22Rv1 (cell line): ENCODE data around the gene PRUNE1.

Experiments used
- ZFX ChIP-seq: fragments of 450-650 bp; IDR thresholded peaks from 2 replicates; pipeline ENCODE4 v1.6.1; 2017; ENCODE audit warnings: antibody characterized with exemption, borderline replicate concordance
- TF ChIP-seq, protein P1 (sequence below): fragments of 450-650 bp; IDR thresholded peaks from 2 replicates; pipeline ENCODE4 v1.5.1; 2017; ENCODE audit warnings: mild to moderate bottlenecking

DNA sequence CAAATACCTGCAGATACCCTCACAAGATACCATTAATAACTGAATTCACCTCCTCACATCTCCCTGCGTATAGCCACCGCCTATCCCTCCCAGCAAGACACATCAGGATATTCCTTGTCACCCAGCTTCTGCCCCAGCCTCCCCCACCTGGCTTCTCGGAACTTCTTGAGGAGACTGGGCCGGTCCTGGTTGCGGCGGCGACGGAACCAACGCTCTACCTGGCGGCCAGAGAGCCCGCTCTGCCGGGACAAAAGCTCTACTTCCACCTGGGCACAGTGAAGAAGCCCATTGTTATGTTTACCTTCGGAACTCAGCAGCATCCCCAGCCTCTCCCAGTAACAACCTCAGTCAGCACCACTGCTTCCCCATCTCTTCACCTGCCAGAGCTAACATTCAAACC lies 40.3 kb upstream of the PRUNE1 start:
- TF ChIP-seq, protein P1, sequence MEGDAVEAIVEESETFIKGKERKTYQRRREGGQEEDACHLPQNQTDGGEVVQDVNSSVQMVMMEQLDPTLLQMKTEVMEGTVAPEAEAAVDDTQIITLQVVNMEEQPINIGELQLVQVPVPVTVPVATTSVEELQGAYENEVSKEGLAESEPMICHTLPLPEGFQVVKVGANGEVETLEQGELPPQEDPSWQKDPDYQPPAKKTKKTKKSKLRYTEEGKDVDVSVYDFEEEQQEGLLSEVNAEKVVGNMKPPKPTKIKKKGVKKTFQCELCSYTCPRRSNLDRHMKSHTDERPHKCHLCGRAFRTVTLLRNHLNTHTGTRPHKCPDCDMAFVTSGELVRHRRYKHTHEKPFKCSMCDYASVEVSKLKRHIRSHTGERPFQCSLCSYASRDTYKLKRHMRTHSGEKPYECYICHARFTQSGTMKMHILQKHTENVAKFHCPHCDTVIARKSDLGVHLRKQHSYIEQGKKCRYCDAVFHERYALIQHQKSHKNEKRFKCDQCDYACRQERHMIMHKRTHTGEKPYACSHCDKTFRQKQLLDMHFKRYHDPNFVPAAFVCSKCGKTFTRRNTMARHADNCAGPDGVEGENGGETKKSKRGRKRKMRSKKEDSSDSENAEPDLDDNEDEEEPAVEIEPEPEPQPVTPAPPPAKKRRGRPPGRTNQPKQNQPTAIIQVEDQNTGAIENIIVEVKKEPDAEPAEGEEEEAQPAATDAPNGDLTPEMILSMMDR = no peak
- TF ChIP-seq ZFX = no peak
